Frontal cortex (tissue), 4 donors: ENCODE data around the gene PLA2G3. TPM values are rescaled to one million over a fixed set of nuclear protein-coding genes. Genes with fewer than 3 reads are reported as not detected.
"Not testable (repeated sequence)": the region's sequence is repeated elsewhere in the genome, so short reads cannot be mapped to it uniquely, and the experiment has no call there.

Experiments used
- DNase-seq, 2 donors: peaks; one replicate each; pipeline ENCODE4 v3.0.0; 2012; ENCODE audit warnings: low spot score in 2 of 2
- FAIRE-seq: peaks from 2 replicates; lab custom pipeline; 2012; peaks lifted over from hg19 to GRCh38; lab: Jason Lieb, UNC
- total RNA-seq: library from RNA; depleted of rRNA; stranded (reverse); fragments of >200 nt; gene quantifications from one replicate; pipeline ENCODE4 v1.2.3, GENCODE V29; 2014
- donor health status: control.
- donor health status: control.
- donor health status: control.

PLA2G3 gene, protein sequence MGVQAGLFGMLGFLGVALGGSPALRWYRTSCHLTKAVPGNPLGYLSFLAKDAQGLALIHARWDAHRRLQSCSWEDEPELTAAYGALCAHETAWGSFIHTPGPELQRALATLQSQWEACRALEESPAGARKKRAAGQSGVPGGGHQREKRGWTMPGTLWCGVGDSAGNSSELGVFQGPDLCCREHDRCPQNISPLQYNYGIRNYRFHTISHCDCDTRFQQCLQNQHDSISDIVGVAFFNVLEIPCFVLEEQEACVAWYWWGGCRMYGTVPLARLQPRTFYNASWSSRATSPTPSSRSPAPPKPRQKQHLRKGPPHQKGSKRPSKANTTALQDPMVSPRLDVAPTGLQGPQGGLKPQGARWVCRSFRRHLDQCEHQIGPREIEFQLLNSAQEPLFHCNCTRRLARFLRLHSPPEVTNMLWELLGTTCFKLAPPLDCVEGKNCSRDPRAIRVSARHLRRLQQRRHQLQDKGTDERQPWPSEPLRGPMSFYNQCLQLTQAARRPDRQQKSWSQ
- under 0.01 TPM for total RNA-seq

DNA sequence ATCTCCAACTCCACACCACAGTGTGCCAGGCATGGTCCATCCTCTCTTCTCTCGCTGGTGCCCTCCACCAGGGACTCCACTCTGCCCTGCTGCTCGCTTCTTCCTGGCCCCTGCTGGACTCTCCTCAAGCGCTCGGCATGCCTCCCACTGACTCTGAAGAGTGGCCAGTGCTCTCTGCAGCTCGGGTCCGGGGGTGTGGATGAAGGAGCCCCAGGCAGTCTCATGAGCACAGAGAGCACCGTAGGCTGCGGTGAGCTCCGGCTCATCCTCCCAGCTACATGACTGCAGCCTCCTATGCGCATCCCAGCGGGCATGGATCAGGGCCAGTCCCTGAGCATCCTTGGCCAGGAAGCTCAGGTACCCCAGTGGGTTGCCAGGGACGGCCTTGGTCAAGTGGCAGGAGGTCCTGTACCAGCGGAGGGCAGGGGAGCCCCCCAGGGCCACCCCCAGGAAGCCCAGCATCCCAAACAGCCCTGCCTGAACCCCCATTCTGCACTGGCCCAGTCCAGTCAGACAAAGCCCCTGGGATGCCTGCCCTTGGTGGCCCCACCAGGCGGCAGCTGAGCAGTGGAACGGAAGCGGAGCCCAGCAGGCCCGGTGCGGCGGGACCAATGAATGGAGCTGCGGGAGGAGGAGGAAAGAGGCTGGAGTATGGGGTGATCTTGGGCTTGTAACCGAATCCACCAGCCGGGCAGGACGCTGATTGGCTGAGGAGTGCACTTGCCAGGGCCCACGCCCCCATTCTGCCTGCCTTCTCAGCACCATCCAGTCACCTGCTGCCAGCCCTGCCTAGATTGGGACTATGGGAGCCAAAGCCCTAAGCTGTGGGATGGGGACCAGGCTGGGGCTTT lies at the start of gene PLA2G3:
PLA2G3 (minus strand) TSS at position 643 of the 851 bp plus-strand sequence; CDS start at position 489, 154 bp downstream.
- no peak for FAIRE-seq
- peak in 1 of 2 donors; percentile 3 for DNase-seq

DNA sequence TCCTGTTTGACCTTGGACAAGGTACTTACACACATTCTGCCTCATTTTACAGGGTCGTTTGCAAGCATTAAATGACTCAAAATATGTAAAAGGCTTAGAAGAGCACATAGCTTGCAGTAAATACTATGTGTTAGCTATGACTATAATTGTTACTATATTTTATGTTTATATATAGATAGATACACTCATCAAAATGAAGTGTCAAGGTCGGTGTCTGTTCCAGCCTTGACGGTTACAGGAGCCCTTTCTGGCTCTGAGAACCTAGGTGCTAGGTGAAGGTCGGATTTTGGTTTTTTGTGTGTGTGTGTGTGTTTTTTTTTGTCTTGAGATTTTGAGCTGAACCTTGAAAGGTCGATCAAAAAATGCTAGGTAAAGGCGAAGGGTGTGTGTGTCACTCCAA lies 47.3 kb upstream of the PLA2G3 start:
- no peak for FAIRE-seq
- DNase-seq: no peak

DNA sequence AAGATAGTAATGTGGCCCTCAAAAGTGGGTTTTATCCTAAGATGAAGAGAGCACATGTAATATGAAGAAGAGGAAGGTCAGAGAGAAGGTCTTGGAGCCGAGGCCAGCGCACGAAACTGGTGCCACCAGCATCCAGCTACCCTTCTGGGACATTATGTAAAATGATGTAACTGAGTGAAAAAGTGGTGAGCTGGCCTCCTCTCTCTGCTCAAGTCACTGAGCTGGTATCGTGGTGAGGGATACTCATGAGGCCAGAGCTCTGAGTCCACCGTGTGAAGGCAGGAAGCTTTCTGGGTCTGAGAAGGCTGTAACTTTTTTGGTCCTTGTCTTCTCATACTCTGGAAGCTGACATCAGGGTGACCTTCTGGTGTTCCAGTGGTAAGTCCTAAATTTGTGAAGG lies 44.7 kb upstream of the PLA2G3 start:
- no peak for FAIRE-seq

DNA sequence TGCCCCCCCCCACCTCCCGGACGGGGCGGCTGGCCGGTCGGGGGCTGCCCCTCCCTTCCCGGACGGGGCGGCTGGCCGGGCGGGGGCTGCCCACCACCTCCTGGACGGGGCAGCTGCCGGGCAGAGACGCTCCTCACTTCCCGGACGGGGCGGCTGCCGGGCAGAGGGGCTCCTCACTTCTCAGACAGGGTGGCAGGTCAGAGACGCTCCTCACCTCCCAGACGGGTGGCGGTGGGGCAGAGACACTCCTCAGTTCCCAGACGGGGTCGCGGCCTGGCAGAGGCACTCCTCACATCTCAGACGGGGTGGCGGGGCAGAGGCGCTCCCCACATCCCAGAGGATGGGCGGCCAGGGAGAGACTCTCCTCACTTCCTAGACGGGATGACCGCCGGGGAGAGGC lies 43.7 kb upstream of the PLA2G3 start:
- FAIRE-seq: no peak
- no peak for DNase-seq

More for the DNA sequence above, 44.7 kb upstream of the PLA2G3 start:
- no peak for DNase-seq

DNA sequence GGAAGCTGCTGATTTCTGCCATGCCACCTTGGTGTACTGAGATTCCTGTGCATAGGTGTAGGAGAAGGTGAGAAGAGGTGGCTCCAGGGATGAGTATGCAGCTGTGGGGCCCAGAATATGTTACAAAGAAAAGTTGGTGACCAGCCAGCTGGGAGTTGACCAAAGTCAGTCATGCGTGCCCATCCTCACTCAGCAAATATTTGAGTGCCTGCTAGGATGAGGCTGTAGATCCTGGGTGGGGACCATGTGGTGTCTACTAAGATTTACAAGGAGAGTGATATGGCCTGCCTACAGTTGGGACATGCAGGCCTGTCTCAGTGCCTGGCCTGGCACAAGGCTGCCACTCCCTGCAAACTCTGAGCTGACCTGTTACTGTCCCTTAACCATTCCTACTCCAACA lies 39.0 kb upstream of the PLA2G3 start:
- DNase-seq (no peak), FAIRE-seq (no peak)

DNA sequence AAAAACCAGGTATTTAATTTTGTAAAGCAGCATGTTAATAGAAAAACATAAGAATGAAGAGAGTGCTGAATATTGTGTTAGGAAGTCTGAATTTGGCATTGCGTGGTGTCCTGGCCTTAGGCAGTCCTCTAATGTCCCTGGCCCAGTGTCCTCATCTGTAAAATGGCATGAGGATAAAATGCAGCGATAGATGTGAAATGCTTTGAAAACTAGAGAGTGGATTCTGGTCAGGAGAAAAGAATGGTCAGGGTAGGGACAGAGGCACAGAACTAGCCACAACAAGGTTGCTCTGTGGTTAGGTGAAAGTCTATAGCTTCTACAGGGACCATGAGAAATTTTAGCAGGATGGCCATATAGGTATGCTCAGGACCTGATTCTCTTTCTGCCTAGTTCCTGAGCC lies 38.6 kb upstream of the PLA2G3 start:
- no peak for FAIRE-seq
- DNase-seq: no peak

DNA sequence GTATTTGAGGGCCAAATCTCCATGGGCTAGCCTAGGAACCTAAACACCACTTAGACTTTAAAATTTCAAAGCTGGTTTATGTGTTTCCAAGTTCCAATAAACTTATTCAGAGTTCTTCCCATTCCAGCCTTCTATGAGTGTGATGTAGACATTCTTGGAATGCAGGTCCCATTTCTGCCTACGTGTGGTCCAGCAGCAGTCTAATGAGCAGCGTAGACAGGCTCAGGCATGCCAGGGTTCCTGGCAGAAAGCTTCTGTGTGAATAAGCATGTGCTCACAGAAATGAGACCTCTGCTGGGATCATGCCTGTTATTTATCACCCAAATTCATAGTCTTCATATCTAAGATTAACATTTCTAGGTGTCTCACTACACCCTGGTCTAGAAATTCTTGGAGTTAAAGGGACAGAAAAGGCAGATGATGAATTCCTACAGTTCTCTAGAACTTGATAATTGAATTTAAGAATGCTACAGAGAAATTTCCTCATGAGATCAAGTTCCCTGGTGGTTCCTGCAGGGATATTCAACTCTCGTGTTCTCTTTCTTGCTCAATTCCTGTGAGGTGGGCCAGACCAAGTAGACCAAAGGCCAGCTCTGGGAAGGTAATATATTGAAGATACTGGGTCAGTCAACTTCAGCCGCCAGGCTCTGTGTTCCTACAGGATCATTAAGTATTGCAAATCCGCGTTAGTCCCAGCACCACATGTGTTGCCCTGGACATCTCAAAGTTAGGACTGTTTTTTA lies 37.3 kb upstream of the PLA2G3 start:
- no peak for DNase-seq
- FAIRE-seq: no peak

DNA sequence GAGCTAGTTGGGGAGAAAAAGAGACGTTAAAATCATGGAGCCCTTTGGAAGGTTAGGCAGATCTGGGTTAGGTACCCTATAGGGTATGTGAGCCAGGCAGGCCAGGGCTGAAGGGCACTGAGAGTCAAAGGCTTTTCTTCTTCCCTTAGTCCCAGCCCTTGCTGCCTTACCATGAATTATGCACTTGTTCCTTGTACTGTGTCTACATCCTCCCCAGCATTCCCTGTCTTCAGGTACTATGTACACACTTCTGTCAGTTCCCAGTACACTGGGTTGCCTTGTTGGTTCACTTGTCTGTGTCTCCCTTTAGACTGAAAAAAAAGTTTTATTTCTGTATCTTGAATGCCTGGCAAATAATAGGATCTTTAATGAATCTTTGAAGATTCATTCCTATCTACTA lies 36.6 kb upstream of the PLA2G3 start:
- no peak for DNase-seq
- no peak for FAIRE-seq

DNA sequence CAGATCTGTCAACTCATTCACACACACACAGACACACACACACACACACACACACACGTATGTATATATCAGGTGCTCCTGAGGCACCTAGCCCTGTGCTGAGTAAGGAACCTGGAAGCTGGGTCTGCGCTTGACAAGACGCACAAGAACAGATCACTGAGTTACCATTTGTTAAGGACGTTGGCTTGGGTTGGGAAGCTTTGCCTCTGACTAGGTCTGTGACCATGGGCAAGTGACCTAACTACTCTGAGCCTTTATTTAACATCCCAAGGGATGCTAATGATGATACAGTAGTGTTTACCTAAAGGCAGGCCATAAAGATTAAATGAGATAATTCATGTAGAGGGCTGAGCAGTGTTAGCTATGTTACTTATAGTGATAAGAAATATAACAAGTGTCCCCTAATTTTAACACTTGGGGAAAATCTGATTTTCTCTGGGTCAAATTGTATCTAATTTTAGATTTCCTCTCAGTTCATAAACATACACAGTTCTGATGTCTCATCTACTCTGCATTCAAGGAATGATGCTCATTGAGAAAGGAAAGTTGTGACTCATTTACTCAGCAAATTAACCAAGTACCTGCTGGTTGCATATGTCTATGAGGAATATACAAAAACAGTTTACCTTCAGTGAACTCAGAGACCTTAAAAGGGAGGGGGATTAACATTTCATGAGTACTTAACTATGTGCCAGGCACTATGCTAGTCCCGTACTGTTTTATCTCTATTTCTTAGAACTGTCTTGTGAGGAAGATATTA lies 33.3 kb upstream of the PLA2G3 start:
- DNase-seq (no peak), FAIRE-seq (no peak)

DNA sequence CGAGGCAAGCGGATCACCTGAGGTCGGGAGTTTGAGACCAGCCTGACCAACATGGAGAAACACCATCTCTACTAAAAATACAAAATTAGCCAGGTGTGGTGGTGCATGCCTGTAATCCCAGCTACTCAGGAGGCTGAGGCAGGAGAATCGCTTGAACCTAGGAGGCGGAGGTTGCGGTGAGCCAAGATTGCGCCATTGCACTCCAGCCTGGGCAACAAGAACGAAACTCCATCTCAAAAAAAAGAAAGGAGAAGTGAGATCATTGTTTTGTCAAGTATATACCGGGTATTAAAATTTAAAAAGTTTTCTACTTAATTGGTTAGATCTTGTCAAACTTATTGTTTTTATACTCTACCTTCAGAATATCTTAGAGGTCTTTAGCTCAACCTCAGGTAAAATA lies 31.4 kb upstream of the PLA2G3 start:
- not testable (repeated sequence) for FAIRE-seq

DNA sequence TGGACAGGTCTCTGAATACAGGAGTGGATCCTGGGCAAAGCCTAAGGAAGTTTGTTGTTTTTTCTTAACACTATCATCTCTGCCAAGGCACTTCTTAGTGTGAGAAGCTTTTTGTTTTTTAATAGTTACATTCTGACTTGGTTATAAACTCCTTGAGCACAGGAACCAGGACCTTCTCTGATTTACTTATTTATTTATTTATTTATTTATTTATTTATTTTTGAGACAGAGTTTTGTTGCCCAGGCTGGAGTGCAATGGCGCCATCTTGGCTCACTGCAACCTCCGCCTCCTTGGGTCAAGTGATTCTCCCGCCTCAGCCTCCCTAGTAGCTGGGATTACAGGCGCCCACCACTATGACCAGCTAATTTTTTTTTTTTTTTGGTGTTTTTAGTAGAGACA lies 30.7 kb upstream of the PLA2G3 start:
- FAIRE-seq (no peak), DNase-seq (no peak)

More for the DNA sequence above, 31.4 kb upstream of the PLA2G3 start:
- DNase-seq: not testable (repeated sequence)

DNA sequence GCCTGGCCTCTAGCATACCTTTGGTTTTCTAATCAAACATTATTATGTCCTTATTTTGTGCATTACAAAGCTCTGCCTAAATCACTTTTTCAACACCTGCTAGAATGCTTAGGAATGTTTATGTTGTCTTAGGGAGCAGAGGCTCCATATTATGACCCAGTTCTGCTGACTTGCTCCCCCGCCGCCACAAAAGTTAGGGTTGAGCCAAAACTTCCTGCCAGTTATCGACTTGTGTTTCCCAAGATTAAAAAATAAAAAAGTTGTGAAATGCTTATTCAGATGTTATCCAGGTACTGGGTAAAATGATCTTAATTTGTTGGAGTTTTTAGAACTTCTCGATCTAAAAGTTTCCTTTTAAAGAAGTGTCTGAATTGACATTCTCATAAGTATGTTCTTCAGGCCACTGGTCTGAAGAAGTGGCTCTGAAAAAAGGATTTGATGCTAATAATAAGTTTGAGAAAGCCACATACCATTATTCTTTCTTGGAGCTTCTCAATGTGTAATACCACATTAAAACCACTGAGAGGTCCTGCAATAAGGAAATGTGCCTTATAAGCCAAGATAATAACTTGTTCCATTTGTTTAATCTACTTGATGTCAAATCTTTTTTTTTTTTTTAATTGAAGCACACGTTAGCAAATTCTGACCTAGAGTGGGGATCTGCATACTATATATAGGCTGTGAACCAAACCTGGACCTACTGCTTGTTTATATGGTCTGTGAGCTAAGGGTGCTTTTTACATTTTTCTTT lies 21.9 kb upstream of the PLA2G3 start:
- FAIRE-seq: no peak
- DNase-seq: no peak

DNA sequence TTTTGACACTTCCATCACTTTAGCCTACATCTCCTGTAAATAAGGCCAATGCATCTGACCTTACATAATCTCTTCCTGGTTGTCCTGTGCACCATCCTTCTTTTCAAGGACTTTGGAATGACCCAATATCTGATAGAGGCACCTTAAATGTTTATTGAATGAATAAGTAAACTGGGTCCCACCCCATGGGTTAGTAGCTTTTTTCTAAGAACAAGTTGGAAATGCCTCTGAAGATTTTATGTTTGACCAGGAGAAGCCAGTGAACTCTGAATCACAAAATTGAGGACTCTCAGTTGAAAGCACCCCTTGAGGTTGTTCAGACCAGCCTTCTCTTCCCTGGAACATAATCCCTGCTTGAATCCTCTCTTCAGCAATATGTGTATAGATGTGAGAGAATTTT lies 21.1 kb upstream of the PLA2G3 start:
- FAIRE-seq (no peak), DNase-seq (no peak)

DNA sequence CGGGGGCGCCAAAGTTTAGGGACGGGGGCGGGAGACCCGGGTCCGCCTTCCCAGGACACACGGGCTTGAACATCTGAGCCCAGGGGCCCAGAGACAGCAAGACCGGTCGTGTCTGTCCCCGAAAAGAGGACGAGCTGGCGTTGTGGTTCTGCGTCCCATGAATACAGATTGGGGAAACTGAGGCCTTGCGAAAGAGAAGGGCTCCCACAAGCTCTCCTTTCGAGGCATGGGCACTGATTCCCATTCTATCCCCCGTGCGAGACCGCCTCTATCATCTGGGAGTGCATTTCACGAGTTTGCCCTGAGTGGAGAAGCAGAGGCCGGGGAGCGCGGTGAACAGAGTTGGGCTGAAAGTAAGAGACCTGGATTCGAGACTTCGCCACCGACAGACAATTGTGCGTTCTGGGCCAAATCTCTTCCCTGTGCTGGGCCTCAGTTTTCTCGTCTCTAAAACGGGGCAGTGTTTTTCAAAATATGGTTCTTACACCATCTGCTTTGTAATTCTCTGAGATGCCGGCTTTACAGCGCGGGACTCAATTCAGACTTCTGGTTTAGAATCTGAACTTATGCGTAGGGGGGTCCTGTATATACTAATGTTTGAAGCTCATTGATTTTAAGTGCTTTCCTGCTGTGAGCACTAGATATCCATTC lies 20.1 kb upstream of the PLA2G3 start:
- DNase-seq (no peak), FAIRE-seq (no peak)

DNA sequence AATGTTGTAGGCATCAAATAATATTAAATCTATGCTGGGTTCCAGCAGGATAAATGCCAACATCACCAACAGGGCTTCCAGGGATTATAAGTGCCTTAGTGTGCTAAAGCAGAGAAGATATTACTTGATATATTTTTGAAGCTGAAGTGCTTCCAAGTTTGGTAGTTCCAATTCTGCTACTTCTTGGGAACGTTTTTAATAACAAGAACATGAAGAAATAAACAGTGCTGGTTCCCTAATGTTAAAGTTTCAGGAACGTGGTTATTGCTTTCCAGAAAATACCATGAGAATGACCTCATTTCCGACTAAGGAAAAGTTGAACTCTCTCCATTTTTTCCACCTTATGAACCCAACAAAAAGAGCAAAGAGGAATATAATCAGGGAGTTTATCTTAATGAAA lies 15.1 kb upstream of the PLA2G3 start:
- FAIRE-seq (no peak), DNase-seq (no peak)

DNA sequence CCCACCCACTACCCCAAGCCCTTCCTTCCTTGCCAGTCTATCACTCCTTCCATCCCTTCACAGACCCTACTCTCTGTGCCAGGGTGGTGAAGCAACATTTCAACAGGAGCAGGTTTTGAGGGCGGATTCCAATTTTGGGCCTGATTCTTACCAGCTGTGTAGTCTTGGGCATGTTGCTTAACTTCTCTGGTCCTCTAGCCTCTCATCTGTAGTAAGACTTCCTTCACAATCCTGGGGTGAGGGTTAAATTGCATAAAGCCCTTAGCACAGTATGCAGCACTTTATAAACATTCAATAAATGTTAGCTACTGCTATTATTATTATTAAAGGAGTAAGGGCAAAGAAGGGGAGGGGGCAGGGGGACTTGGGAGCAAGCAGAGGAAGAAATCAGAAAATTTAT lies 14.7 kb upstream of the PLA2G3 start:
- DNase-seq: no peak
- no peak for FAIRE-seq

DNA sequence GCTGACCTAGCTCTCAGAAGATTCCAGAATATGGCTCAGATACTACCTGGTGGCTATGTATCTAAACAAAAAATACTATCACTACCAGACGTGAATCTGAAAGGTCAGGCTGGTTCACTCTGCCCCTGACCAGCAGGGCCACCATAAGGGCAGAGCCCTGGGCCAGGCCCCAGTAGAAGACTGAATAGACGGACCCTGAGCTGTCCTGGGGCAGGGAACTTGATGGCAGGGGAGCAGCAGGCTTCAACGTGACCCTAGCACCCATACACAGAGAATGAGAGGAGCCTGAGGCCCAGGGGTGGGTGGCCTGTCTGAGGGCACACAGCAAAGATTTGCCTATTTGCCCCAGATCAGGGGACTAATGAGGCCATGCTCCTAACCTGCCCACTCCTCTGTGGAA lies 13.0 kb upstream of the PLA2G3 start:
- no peak for FAIRE-seq
- no peak for DNase-seq

DNA sequence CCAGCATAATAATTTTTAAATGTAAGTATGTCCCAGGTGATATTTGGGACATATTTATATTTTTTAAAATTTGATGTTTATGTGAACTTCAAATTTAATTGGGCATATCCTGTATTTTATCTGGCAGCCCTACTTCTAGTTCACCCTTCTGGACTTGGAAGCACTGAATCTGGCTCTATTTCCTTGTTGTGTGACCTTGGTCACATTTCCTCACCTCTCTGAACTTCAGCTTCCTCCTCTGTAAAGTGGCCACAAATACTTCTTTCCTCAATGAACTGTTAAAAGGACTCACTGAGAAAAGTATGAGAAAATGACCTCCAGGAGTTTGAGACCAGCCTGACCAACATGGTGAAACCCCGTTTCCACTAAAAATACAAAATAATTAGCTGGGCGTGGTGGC lies 11.6 kb upstream of the PLA2G3 start:
- no peak for FAIRE-seq
- no peak for DNase-seq
